Neuronal stem cell (in vitro differentiated cells): ENCODE data around the gene ASCC1.

Source experiments
- DNase-seq: peaks from one replicate; pipeline ENCODE4 v3.0.0-alpha.2; 2013; ENCODE audit warnings: low spot score
- H2AFZ ChIP-seq: one replicate; pipeline ENCODE4 v1.6.1; 2013; ENCODE audit warnings: mild to moderate bottlenecking, low read length, inconsistent platforms
- H2AK5ac ChIP-seq: 2 replicates; pipeline ENCODE4 v1.6.1; 2013; ENCODE audit warnings: low read depth, mild to moderate bottlenecking, inconsistent platforms, low read length, moderate library complexity, mixed read lengths
- H2BK120ac ChIP-seq: 2 replicates; pipeline ENCODE4 v1.6.1; 2013; ENCODE audit warnings: low read depth, mild to moderate bottlenecking, inconsistent platforms, low read length, moderate library complexity, mixed read lengths
- H2BK12ac ChIP-seq: one replicate; pipeline ENCODE4 v1.6.1; 2013; ENCODE audit warnings: low read length, inconsistent platforms
- H2BK15ac ChIP-seq: 2 replicates; pipeline ENCODE4 v1.6.1; 2013; ENCODE audit warnings: mild to moderate bottlenecking, low read length, inconsistent platforms, mixed read lengths
- H2BK5ac ChIP-seq: one replicate; pipeline ENCODE4 v1.6.1; 2013; ENCODE audit warnings: inconsistent platforms, mild to moderate bottlenecking, low read length, moderate library complexity
- H3K14ac ChIP-seq: one replicate; pipeline ENCODE4 v1.6.1; 2013; ENCODE audit warnings: low read length, inconsistent platforms
- H3K18ac ChIP-seq: 2 replicates; pipeline ENCODE4 v1.6.1; 2013; ENCODE audit warnings: low read length, inconsistent platforms
- H3K23ac ChIP-seq: 2 replicates; pipeline ENCODE4 v1.6.1; 2013; ENCODE audit warnings: low read depth, mild to moderate bottlenecking, mixed read lengths, low read length, inconsistent platforms; ENCODE audit not compliant: poor library complexity
- H3K27ac ChIP-seq: replicated peaks from 3 replicates; pipeline ENCODE4 v1.5.1; 2013; ENCODE audit warnings: low read length, inconsistent platforms
- H3K27me3 ChIP-seq, 3 experiments: 2 replicates each; pipeline ENCODE4 v1.6.1; 2013; ENCODE audit warnings: low read length in 3 of 3, mild to moderate bottlenecking in 2 of 3, inconsistent platforms in 1 of 3, low read depth in 1 of 3, mixed read lengths in 1 of 3, moderate library complexity in 1 of 3; ENCODE audit not compliant: control insufficient read depth in 3 of 3, insufficient read depth in 3 of 3
- H3K36me3 ChIP-seq, 2 donors: replicated peaks in 1 of 2; 2 replicates each; pipeline ENCODE4 v1.6.1; 2013; ENCODE audit warnings: low read length in 2 of 2; ENCODE audit not compliant: control insufficient read depth in 2 of 2, insufficient read depth in 2 of 2
- H3K4ac ChIP-seq: 2 replicates; pipeline ENCODE4 v1.6.1; 2013; ENCODE audit warnings: inconsistent platforms, mild to moderate bottlenecking, low read length, moderate library complexity
- H3K4me1 ChIP-seq, 2 donors: 1 replicate in 1 of 2; 2 replicates in 1 of 2; pipeline ENCODE4 v1.6.1; 2013; ENCODE audit warnings: low read length in 2 of 2, low read depth in 1 of 2; ENCODE audit not compliant: control insufficient read depth in 2 of 2, insufficient read depth in 1 of 2
- H3K4me2 ChIP-seq: one replicate; pipeline ENCODE4 v1.6.1; 2013; ENCODE audit warnings: mild to moderate bottlenecking, low read length, inconsistent platforms; ENCODE audit not compliant: insufficient read depth, poor library complexity, severe bottlenecking
- H3K4me3 ChIP-seq, 2 donors: 2 replicates each; pipeline ENCODE4 v1.5.1; 2013; ENCODE audit warnings: low read length in 2 of 2, mild to moderate bottlenecking in 2 of 2, inconsistent platforms in 1 of 2, moderate library complexity in 1 of 2
- H3K79me1 ChIP-seq: one replicate; pipeline ENCODE4 v1.6.1; 2013; ENCODE audit warnings: low read depth, mild to moderate bottlenecking, inconsistent platforms, low read length, moderate library complexity
- H3K9ac ChIP-seq: one replicate; pipeline ENCODE4 v1.6.1; 2013; ENCODE audit warnings: mild to moderate bottlenecking, low read depth, low read length, inconsistent platforms; ENCODE audit not compliant: poor library complexity
- H3K9me3 ChIP-seq, 2 donors: replicated peaks in 1 of 2; 2 replicates each; pipeline versions ENCODE3 to v1.6.1; 2013; ENCODE audit warnings: low read length in 2 of 2, mild to moderate bottlenecking in 2 of 2, inconsistent platforms in 1 of 2, low read depth in 1 of 2, mixed read lengths in 1 of 2, moderate library complexity in 1 of 2; ENCODE audit not compliant: control insufficient read depth in 2 of 2, insufficient read depth in 1 of 2
- H4K8ac ChIP-seq: one replicate; pipeline ENCODE4 v1.6.1; 2013; ENCODE audit warnings: low read depth, mild to moderate bottlenecking, inconsistent platforms, low read length, moderate library complexity
- H4K91ac ChIP-seq: one replicate; pipeline ENCODE4 v1.6.1; 2013; ENCODE audit warnings: low read length, low read depth, mild to moderate bottlenecking, inconsistent platforms; ENCODE audit not compliant: poor library complexity
- WGBS, 2 donors: extraction: QIAGEN DNeasy Blood & Tissue Kit; methylation state at CpG; one replicate each; pipeline ENCODE4 v1.1.7; 2013; ENCODE audit warnings: missing lambda C conversion rate in 2 of 2, mixed read lengths in 1 of 2; ENCODE audit not compliant: insufficient read length in 2 of 2, insufficient replicate concordance in 1 of 2; ENCODE audit errors: extremely low coverage in 2 of 2; 5-methylcytosine and 5-hydroxymethylcytosine counted together

Gene ASCC1

GRCh38 chr10:72066318-72067284 is 149.5 kb downstream of the ASCC1 start:
- H3K4ac ChIP-seq: no peak overlapping the region
- no peak overlapping the region for H3K4me3 ChIP-seq
- DNase-seq: no peak
- no peak overlapping the region for H3K23ac ChIP-seq
- no peak overlapping the region for H2BK5ac ChIP-seq
- no peak overlapping the region for H3K14ac ChIP-seq
- no peak overlapping the region for H3K18ac ChIP-seq
- no peak overlapping the region for H2BK12ac ChIP-seq
- H3K9me3 ChIP-seq: peaks cover 0 to 4% of the 10 kb centered on the region in 2 donors
- H2BK120ac ChIP-seq: no peak overlapping the region
- no CpG with 5 or more reads among the region's 18 CpGs for whole genome bisulfite sequencing, 2 donors
- H4K8ac ChIP-seq: no peak overlapping the region
- H3K4me1 ChIP-seq: peaks cover 12 to 13% of the 10 kb centered on the region in 2 donors
- no peak overlapping the region for H3K27ac ChIP-seq
- H4K91ac ChIP-seq: no peak overlapping the region
- H3K9ac ChIP-seq: no peak overlapping the region
- no peaks in the 10 kb centered on the region for H3K36me3 ChIP-seq
- no peak overlapping the region for H3K4me2 ChIP-seq
- H3K27me3 ChIP-seq: peaks cover 0 to 2% (median 0%) of the 10 kb centered on the region in 3 experiments
- no peaks in the 10 kb centered on the region for H3K79me1 ChIP-seq
- no peak overlapping the region for H2BK15ac ChIP-seq
- no peak overlapping the region for H2AFZ ChIP-seq
- peak overlapping the region; percentile 1 for H2AK5ac ChIP-seq

- Histone ChIP-seq H3K79me1 (no peaks in the 10 kb centered on the region), H2BK12ac (no peak overlapping the region), H3K4me1 (peaks cover 13 to 15% of the 10 kb centered on the region in 2 donors), H3K4me3 (no peak overlapping the region), H2AK5ac (no peak overlapping the region), H4K8ac (no peak overlapping the region), H3K14ac (no peak overlapping the region), H3K9ac (no peak overlapping the region), H3K9me3 (no peaks in the 10 kb centered on the region), H3K36me3 (no peaks in the 10 kb centered on the region), H3K23ac (no peak overlapping the region), H2AFZ (no peak overlapping the region), H4K91ac (no peak overlapping the region), H3K4ac (no peak overlapping the region), H3K18ac (no peak overlapping the region), H3K4me2 (no peak overlapping the region), H2BK15ac (no peak overlapping the region), H3K27ac (no peak overlapping the region), H2BK5ac (no peak overlapping the region), H2BK120ac (no peak overlapping the region), H3K27me3 (peaks cover 0 to 2% (median 0%) of the 10 kb centered on the region in 3 experiments)
- DNase-seq: no peak
- no CpG with 5 or more reads among the region's 13 CpGs for WGBS, 2 donors
These were observed 150.5 kb downstream of the ASCC1 start for GRCh38 chr10:72065439-72066025.

- H3K18ac ChIP-seq: no peak overlapping the region
- no peak overlapping the region for H3K23ac ChIP-seq
- H3K4ac ChIP-seq: no peak overlapping the region
- no peak overlapping the region for H2BK5ac ChIP-seq
- H3K27me3 ChIP-seq: peaks cover 0 to under 1% (median 0%) of the 10 kb centered on the region in 3 experiments
- H3K14ac ChIP-seq: no peak overlapping the region
- H2AFZ ChIP-seq: no peak overlapping the region
- H3K4me2 ChIP-seq: no peak overlapping the region
- peaks cover 4% of the 10 kb centered on the region in 2 donors for H3K4me1 ChIP-seq
- no peak overlapping the region for H3K27ac ChIP-seq
- no peaks in the 10 kb centered on the region for H3K36me3 ChIP-seq
- H3K4me3 ChIP-seq: no peak overlapping the region
- peak overlapping the region; percentile 20 for H2BK15ac ChIP-seq
- no CpG with 5 or more reads among the region's 9 CpGs for WGBS, 2 donors
- H2BK12ac ChIP-seq: no peak overlapping the region
- no peak overlapping the region for H4K8ac ChIP-seq
- no peak overlapping the region for H2AK5ac ChIP-seq
- no peak overlapping the region for H2BK120ac ChIP-seq
- no peaks in the 10 kb centered on the region for H3K79me1 ChIP-seq
- no peak overlapping the region for H4K91ac ChIP-seq
- no peak for DNase-seq
- H3K9ac ChIP-seq: no peak overlapping the region
- H3K9me3 ChIP-seq: no peaks in the 10 kb centered on the region
These were observed 152.2 kb downstream of the ASCC1 start for GRCh38 chr10:72063703-72064391.
